VCaP (cell line): ENCODE data around the gene KCNAB2.

Source experiments
- H3K27ac ChIP-seq: fragments of 450-650 bp; 2 replicates; pipeline ENCODE4 v1.5.1; 2017
- TF ChIP-seq, protein P1 (sequence below): fragments of 450-650 bp; conservative IDR thresholded peaks from 2 replicates; pipeline ENCODE4 v1.5.1; 2017; ENCODE audit warnings: mild to moderate bottlenecking, moderate library complexity

The KCNAB2 gene

DNA sequence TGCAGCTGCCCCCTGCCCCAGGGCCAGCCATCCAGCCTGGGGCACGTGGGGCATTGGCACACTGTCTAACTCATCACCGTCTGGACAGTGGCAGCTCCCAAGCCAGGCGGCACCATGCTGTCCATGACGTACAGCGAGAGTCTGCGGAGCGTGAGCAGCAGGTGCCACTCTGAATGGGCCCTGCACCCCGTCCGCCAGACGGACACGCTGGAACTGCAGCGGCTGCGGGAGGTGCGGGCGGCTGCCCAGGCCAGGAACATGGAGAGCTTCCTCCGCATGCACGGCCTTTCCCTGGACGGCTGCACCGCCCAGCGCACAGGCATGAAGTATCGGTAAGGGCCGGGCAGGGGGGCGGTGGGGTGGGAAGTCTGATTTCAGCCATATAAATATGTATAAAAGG, 5.7 kb downstream of the KCNAB2 start:
- TF ChIP-seq, protein P1, sequence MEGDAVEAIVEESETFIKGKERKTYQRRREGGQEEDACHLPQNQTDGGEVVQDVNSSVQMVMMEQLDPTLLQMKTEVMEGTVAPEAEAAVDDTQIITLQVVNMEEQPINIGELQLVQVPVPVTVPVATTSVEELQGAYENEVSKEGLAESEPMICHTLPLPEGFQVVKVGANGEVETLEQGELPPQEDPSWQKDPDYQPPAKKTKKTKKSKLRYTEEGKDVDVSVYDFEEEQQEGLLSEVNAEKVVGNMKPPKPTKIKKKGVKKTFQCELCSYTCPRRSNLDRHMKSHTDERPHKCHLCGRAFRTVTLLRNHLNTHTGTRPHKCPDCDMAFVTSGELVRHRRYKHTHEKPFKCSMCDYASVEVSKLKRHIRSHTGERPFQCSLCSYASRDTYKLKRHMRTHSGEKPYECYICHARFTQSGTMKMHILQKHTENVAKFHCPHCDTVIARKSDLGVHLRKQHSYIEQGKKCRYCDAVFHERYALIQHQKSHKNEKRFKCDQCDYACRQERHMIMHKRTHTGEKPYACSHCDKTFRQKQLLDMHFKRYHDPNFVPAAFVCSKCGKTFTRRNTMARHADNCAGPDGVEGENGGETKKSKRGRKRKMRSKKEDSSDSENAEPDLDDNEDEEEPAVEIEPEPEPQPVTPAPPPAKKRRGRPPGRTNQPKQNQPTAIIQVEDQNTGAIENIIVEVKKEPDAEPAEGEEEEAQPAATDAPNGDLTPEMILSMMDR = no peak
- H3K27ac ChIP-seq = no peak overlapping the region

DNA sequence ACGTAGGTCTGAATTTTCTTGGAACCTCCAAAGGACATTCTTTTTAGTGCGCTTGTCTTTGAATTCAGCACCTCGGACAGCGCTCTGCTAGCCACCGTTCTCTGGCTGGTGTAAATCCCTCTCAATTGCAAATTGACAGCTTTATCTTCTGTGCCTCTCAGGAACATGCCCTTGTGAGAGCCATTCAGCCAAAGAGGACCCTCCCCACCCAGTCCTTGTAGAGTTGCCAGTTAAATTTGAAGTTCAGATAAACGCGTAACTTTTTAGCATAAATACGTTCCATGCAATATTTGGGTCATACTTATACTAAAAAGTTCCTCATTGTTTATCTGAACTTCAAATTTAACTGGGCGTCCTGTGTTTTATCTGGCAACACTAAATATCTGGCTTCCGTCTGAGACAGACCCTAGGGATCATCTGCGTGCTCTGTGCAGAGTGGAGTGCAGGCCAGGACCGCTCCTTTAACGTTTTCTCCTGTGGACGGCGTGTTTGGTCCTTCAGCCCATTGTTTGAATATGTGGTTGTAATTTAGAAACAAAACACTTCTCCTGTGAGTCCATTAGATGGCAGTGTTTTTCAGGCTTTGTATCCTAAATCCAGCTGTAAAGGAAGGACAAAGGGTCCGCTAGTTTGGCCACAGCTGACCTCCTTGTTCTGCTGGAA, 7.0 kb downstream of the KCNAB2 start:
- TF ChIP-seq, protein P1 = peak; percentile 88
- peak overlapping the region; percentile 22 for H3K27ac ChIP-seq

DNA sequence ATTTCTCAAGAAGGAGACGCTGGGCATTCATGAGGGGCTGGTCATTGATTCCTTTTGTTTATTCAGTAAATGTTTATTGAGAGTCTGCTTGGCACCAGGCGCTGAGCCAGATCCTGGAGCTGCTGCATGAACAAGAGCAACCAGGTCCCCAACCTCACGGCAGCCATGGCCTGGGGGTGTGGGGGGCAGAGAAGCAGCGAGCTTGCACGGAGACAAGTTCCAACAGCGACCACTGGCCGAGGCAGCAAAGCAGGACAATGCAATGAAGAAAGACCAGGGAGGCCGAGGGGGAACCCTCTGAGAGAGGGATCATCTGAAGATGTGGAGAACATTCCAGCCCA, 7.5 kb downstream of the KCNAB2 start:
- TF ChIP-seq, protein P1 = peak; percentile 23
- H3K27ac ChIP-seq = peak overlapping the region; percentile 22

DNA sequence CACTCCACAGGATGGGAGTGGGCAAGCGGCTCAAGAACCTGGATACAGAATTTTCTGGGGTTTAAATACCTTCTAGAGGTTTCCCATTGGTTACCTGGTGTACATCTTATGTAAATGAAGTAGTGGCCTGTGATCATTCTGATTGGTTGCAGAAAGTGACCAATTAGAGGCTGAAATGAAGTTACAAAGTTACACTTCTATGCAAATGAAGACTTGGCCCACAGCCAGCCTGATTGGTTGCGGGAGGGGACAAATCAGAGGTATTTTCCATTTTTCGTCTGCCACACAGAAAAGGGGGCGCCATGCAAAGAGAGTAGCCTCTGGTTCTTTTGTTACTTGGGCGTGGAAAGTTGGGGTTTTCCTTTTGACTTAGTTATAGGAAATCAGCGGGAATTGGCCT, 8.9 kb downstream of the KCNAB2 start:
- TF ChIP-seq, protein P1 = no peak
- H3K27ac ChIP-seq = no peak overlapping the region

- TF ChIP-seq, protein P1 = no peak
- H3K27ac ChIP-seq = no peak overlapping the region
These were observed 10.9 kb downstream of the KCNAB2 start for GRCh38 chr1:6056572-6056948.

DNA sequence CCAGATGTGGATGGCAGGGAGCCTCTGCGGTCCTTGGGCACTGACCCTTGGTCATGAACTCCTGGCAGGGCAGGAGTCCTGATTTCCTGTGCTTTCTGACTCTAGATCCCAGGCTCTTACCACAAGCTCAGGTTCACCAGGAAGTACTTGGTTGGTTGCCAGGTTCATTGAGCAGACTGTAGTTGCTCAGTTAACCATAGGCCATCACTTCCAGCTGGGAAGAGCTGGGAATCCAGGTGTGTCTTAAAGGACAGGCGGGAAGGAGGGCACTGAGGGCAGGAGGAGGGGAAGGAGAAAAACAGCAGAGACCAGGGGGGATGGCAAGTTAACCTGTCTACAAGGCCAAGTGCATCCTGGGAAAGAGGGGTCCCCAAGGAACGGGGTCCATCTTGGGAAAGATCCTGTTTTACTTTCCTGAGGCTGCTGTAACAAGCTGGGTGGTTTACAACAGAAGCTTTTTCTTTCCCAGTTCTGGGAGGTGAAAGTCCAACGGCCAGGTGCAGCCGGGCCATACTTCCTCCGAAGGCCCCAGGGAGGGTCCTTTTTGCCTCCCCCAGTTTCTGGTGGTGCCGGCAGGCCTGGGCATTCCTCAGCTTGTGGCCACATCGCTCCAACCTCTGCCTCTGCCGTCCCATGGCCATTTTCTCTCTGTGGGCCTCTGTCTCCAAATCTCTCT, 11.6 kb downstream of the KCNAB2 start:
- peak overlapping the region; percentile 91; the same call in 1 of the 2 replicates for H3K27ac ChIP-seq
- TF ChIP-seq, protein P1 = no peak

GRCh38 chr1:6059866-6060265, 14.2 kb downstream of the KCNAB2 start:
- H3K27ac ChIP-seq = peak overlapping the region; percentile 91
- TF ChIP-seq, protein P1 = no peak
